Measurements from ENCODE around the gene DIDO1. TPM values are rescaled to one million over a fixed set of nuclear protein-coding genes. Genes with fewer than 3 reads are reported as not detected.

The DIDO1 gene
- total and polyA plus RNA-seq, 2 of the 13 experiments (the other 11 are each of a cell fraction or from before 2014, with no cell fraction given) = 75.0 to 75.1 TPM

- peak; percentile 99 for TF ChIP-seq HDAC2 (CRISPR knock-in tag; IDR thresholded peaks at IDR 0.05)
- no peak for TF ChIP-seq ZNF576 (CRISPR knock-in tag; IDR thresholded peaks at IDR 0.05)
- TF ChIP-seq SP2 (CRISPR knock-in tag; IDR thresholded peaks at IDR 0.05) = peak; percentile 51
- peak; percentile 82 for TF ChIP-seq TFAP4 (IDR thresholded peaks at IDR 0.05; ENCODE audit: borderline replicate concordance, low read depth)
- 0 out of 2 replicates have a peak, but pooled peaks have one; percentile 83 for TF ChIP-seq SATB2 (CRISPR knock-in tag; IDR thresholded peaks at IDR 0.05)
- TF ChIP-seq ELK4 (CRISPR knock-in tag; IDR thresholded peaks at IDR 0.05; ENCODE audit: borderline replicate concordance) = no peak
- peak; percentile 94 for TF ChIP-seq TBX3 (IDR thresholded peaks at IDR 0.05; ENCODE audit: borderline replicate concordance)
- TF ChIP-seq GATA4 (IDR thresholded peaks at IDR 0.05; ENCODE audit: borderline replicate concordance, low read depth) = peak; percentile 32; the same call in 1 of the 2 replicates
- TF ChIP-seq KAT8 (CRISPR knock-in tag; IDR thresholded peaks at IDR 0.05) = peak; percentile 91
- TF ChIP-seq ZBTB2 (CRISPR knock-in tag; IDR thresholded peaks at IDR 0.05; ENCODE audit: low read depth) = no peak; the same call in 1 of the 2 replicates
- 0 out of 2 replicates have a peak, but pooled peaks have one; percentile 53 for TF ChIP-seq ZNF850 (CRISPR knock-in tag; conservative IDR thresholded peaks at IDR 0.05)
- TF ChIP-seq RXRB (CRISPR knock-in tag; IDR thresholded peaks at IDR 0.05; ENCODE audit: borderline replicate concordance) = peak; percentile 97
- TF ChIP-seq SYNCRIP (IDR thresholded peaks at IDR 0.05; ENCODE audit: insufficient read depth, low read depth, low read length) = no peak
- TF ChIP-seq ATF5 (CRISPR knock-in tag; IDR thresholded peaks at IDR 0.05; ENCODE audit: low read depth) = no peak
- no peak for TF ChIP-seq CENPX (CRISPR knock-in tag; IDR thresholded peaks at IDR 0.05)
- TF ChIP-seq RCOR2 (CRISPR knock-in tag; IDR thresholded peaks at IDR 0.05) = peak; percentile 98
- peak; percentile 61; the same call in 1 of the 2 replicates for TF ChIP-seq ZNF546 (CRISPR knock-in tag; conservative IDR thresholded peaks at IDR 0.05)
- no peak for TF ChIP-seq RNF219 (CRISPR knock-in tag; IDR thresholded peaks at IDR 0.05)
- no peak for TF ChIP-seq SIN3B (IDR thresholded peaks at IDR 0.05; ENCODE audit: low read length)
- no peak; the same call in 1 of the 2 replicates for TF ChIP-seq NR2C2 (CRISPR knock-in tag; IDR thresholded peaks at IDR 0.05; ENCODE audit: borderline replicate concordance)
Measured at GRCh38 chr20:62955519-62956386, 29.4 kb upstream of the DIDO1 start (continued).

Measured in HepG2 (cell line).